CD4-positive, alpha-beta T cell treated with Interleukin-17A for 1 hour (primary cell): ENCODE results near the gene GALNT2.

Experiments
- DNase-seq: peaks from one replicate; pipeline ENCODE4 v3.0.0-alpha.2; 2020

The GALNT2 gene

GRCh38 chr1:230219174-230220067 is 152.4 kb downstream of the GALNT2 start:
- no peak for DNase-seq

- DNase-seq: no peak
Observed at GRCh38 chr1:230220478-230220877, 153.4 kb downstream of the GALNT2 start.

GRCh38 chr1:230220907-230221306 is 153.9 kb downstream of the GALNT2 start:
- no peak for DNase-seq

GRCh38 chr1:230222678-230223077 is 155.6 kb downstream of the GALNT2 start:
- DNase-seq: no peak

GRCh38 chr1:230224101-230224960 is 157.3 kb downstream of the GALNT2 start:
- DNase-seq: no peak

- DNase-seq: no peak
Observed at GRCh38 chr1:230226007-230226800, 159.2 kb downstream of the GALNT2 start.

- DNase-seq: no peak
Observed at GRCh38 chr1:230226814-230227213, 159.8 kb downstream of the GALNT2 start.

- no peak for DNase-seq
Observed at GRCh38 chr1:230228236-230228897, 161.3 kb downstream of the GALNT2 start.

GRCh38 chr1:230230273-230230672 is 163.2 kb downstream of the GALNT2 start:
- DNase-seq: no peak

- no peak for DNase-seq
Observed at GRCh38 chr1:230230948-230231773, 164.1 kb downstream of the GALNT2 start.

GRCh38 chr1:230231774-230232145 is 164.7 kb downstream of the GALNT2 start:
- DNase-seq: no peak

- DNase-seq: no peak
Observed at GRCh38 chr1:230232371-230232771, 165.3 kb downstream of the GALNT2 start.

GRCh38 chr1:230233786-230234185 is 166.7 kb downstream of the GALNT2 start:
- DNase-seq: no peak

- no peak for DNase-seq
Observed at GRCh38 chr1:230235876-230236275, 168.8 kb downstream of the GALNT2 start.

GRCh38 chr1:230236301-230237008 is 169.4 kb downstream of the GALNT2 start:
- DNase-seq: no peak

- DNase-seq: no peak
Observed at GRCh38 chr1:230237009-230237370, 170.0 kb downstream of the GALNT2 start.

- DNase-seq: no peak
Observed at GRCh38 chr1:230237805-230238204, 170.8 kb downstream of the GALNT2 start.

GRCh38 chr1:230240446-230241086 is 173.5 kb downstream of the GALNT2 start:
- no peak for DNase-seq

GRCh38 chr1:230242326-230242725 is 175.3 kb downstream of the GALNT2 start:
- DNase-seq: no peak

GRCh38 chr1:230243146-230243545 is 176.1 kb downstream of the GALNT2 start:
- no peak for DNase-seq
